H9 (cell line): ENCODE data around the gene MED29. TPM values are rescaled to one million over a fixed set of nuclear protein-coding genes. Genes with fewer than 3 reads are reported as not detected.
A peak's percentile ranks its signal among the peaks of the same experiment; 100 is the strongest.

Source experiments
- DNase-seq: peaks from one replicate; pipeline ENCODE4 v3.0.0-alpha.2; 2017
- H2AFZ ChIP-seq: one replicate; pipeline ENCODE4 v1.6.1; 2013; ENCODE audit warnings: mild to moderate bottlenecking, low read length, control low read depth, moderate library complexity
- H2AK5ac ChIP-seq: 2 replicates; pipeline ENCODE4 v1.6.1; 2013; ENCODE audit warnings: low read length, control low read depth, mixed read lengths; ENCODE audit not compliant: insufficient read length
- H2BK120ac ChIP-seq: one replicate; pipeline ENCODE4 v1.6.1; 2013; ENCODE audit warnings: low read depth, mild to moderate bottlenecking, low read length, control low read depth, inconsistent platforms; ENCODE audit not compliant: poor library complexity, severe bottlenecking
- H2BK12ac ChIP-seq: 2 replicates; pipeline ENCODE4 v1.6.1; 2013; ENCODE audit warnings: low read length, control low read depth, mixed read lengths, low read depth; ENCODE audit not compliant: insufficient read length
- H2BK15ac ChIP-seq: 2 replicates; pipeline ENCODE4 v1.6.1; 2013; ENCODE audit warnings: low read depth, low read length, control low read depth
- H2BK20ac ChIP-seq: one replicate; pipeline ENCODE4 v1.6.1; 2013; ENCODE audit warnings: low read depth, mild to moderate bottlenecking, low read length, control low read depth, inconsistent platforms; ENCODE audit not compliant: poor library complexity, severe bottlenecking
- H2BK5ac ChIP-seq: 2 replicates; pipeline ENCODE4 v1.6.1; 2013; ENCODE audit warnings: low read length, control low read depth, mixed read lengths; ENCODE audit not compliant: insufficient read length
- H3K14ac ChIP-seq: 2 replicates; pipeline ENCODE4 v1.6.1; 2013; ENCODE audit warnings: low read length, control low read depth; ENCODE audit not compliant: insufficient read depth
- H3K18ac ChIP-seq: 2 replicates; pipeline ENCODE4 v1.6.1; 2013; ENCODE audit warnings: low read depth, mild to moderate bottlenecking, mixed read lengths, low read length, control low read depth; ENCODE audit not compliant: insufficient read length
- H3K23ac ChIP-seq: 2 replicates; pipeline ENCODE4 v1.6.1; 2013; ENCODE audit warnings: low read length, control low read depth, mixed read lengths, low read depth; ENCODE audit not compliant: insufficient read length
- H3K23me2 ChIP-seq: 2 replicates; pipeline ENCODE4 v1.6.1; 2013; ENCODE audit warnings: low read depth, mild to moderate bottlenecking, mixed read lengths, low read length, control low read depth; ENCODE audit not compliant: insufficient read length, poor library complexity, severe bottlenecking
- H3K27ac ChIP-seq: 2 replicates; pipeline ENCODE4 v1.5.1; 2013; ENCODE audit warnings: low read length, control low read depth, mixed read lengths, low read depth; ENCODE audit not compliant: insufficient read length
- H3K27me3 ChIP-seq: 2 replicates; pipeline ENCODE4 v1.6.1; 2013; ENCODE audit warnings: low read length, control low read depth, inconsistent platforms; ENCODE audit not compliant: insufficient read depth
- H3K4ac ChIP-seq: 2 replicates; pipeline ENCODE4 v1.6.1; 2013; ENCODE audit warnings: low read depth, mild to moderate bottlenecking, control low read depth, inconsistent platforms, low read length, moderate library complexity
- H3K4me1 ChIP-seq: 2 replicates; pipeline ENCODE4 v1.6.1; 2013; ENCODE audit warnings: low read length, control low read depth, inconsistent platforms; ENCODE audit not compliant: insufficient read depth
- H3K4me2 ChIP-seq: 2 replicates; pipeline ENCODE4 v1.6.1; 2013; ENCODE audit warnings: low read length, control low read depth, mixed read lengths; ENCODE audit not compliant: insufficient read length, insufficient read depth
- H3K56ac ChIP-seq: 2 replicates; pipeline ENCODE4 v1.6.1; 2013; ENCODE audit warnings: low read depth, mild to moderate bottlenecking, mixed read lengths, low read length, control low read depth; ENCODE audit not compliant: insufficient read length
- H3K79me1 ChIP-seq: 2 replicates; pipeline ENCODE4 v1.6.1; 2013; ENCODE audit warnings: low read depth, mild to moderate bottlenecking, moderate library complexity, low read length, control low read depth, inconsistent platforms; ENCODE audit not compliant: insufficient read depth, poor library complexity, severe bottlenecking
- H3K79me2 ChIP-seq: 2 replicates; pipeline ENCODE4 v1.6.1; 2013; ENCODE audit warnings: low read length, control low read depth, inconsistent platforms; ENCODE audit not compliant: insufficient read depth
- H3K9ac ChIP-seq: 2 replicates; pipeline ENCODE4 v1.6.1; 2013; ENCODE audit warnings: low read length, control low read depth, mixed read lengths; ENCODE audit not compliant: insufficient read length; ENCODE audit errors: extremely low read depth
- H3K9me3 ChIP-seq: one replicate; pipeline ENCODE4 v1.6.1; 2013; ENCODE audit warnings: low read depth, low read length, inconsistent platforms; ENCODE audit not compliant: control insufficient read depth
- H3T11ph ChIP-seq: one replicate; pipeline ENCODE4 v1.6.1; 2013; ENCODE audit warnings: mild to moderate bottlenecking, low read length, control low read depth, inconsistent platforms
- H4K20me1 ChIP-seq: one replicate; pipeline ENCODE4 v1.6.1; 2013; ENCODE audit not compliant: control insufficient read depth, insufficient read length, insufficient read depth
- H4K5ac ChIP-seq: 2 replicates; pipeline ENCODE4 v1.6.1; 2013; ENCODE audit warnings: low read depth, mild to moderate bottlenecking, mixed read lengths, low read length, control low read depth; ENCODE audit not compliant: insufficient read length
- H4K8ac ChIP-seq: replicated peaks from 2 replicates; pipeline ENCODE4 v1.6.1; 2013; ENCODE audit warnings: low read length, control low read depth, mixed read lengths, low read depth; ENCODE audit not compliant: insufficient read length
- H4K91ac ChIP-seq: 2 replicates; pipeline ENCODE4 v1.6.1; 2013; ENCODE audit warnings: low read depth, mild to moderate bottlenecking, moderate library complexity, mixed read lengths, low read length, control low read depth; ENCODE audit not compliant: insufficient read length
- H3K27ac Mint-ChIP-seq, 3 experiments: 2 replicates in 2 of 3; 3 replicates in 1 of 3; pipeline ENCODE4 v1.8.0; 2020 to 2021; ENCODE audit warnings: mixed read lengths in 3 of 3, mild to moderate bottlenecking in 1 of 3, moderate library complexity in 1 of 3
- H3K27me3 Mint-ChIP-seq: 2 replicates; pipeline ENCODE4 v1.8.0; 2021; ENCODE audit warnings: low read depth, mild to moderate bottlenecking, moderate library complexity, mixed read lengths
- H3K36me3 Mint-ChIP-seq, 3 experiments: 2 replicates in 2 of 3; 3 replicates in 1 of 3; pipeline ENCODE4 v1.8.0; 2020 to 2021; ENCODE audit warnings: low read depth in 3 of 3, mixed read lengths in 3 of 3; ENCODE audit not compliant: insufficient read depth in 1 of 3
- H3K4me1 Mint-ChIP-seq, 2 experiments: 2 replicates each; pipeline ENCODE4 v1.8.0; 2020; ENCODE audit warnings: mixed read lengths in 2 of 2
- H3K4me3 Mint-ChIP-seq, 2 experiments: 2 replicates in 1 of 2; 3 replicates in 1 of 2; pipeline ENCODE4 v1.8.0; 2020 to 2021; ENCODE audit warnings: mild to moderate bottlenecking in 2 of 2, mixed read lengths in 2 of 2, moderate library complexity in 1 of 2
- H3K9me3 Mint-ChIP-seq, 2 experiments: 2 replicates in 1 of 2; 3 replicates in 1 of 2; pipeline ENCODE4 v1.8.0; 2020; ENCODE audit warnings: mild to moderate bottlenecking in 2 of 2, mixed read lengths in 2 of 2, moderate library complexity in 1 of 2
- CTCF ChIP-seq: fragments of 200-600 bp; sonication (generic); conservative IDR thresholded peaks from 3 replicates; pipeline ENCODE4 v1.8.0; 2021; ENCODE audit warnings: antibody characterized with exemption, mild to moderate bottlenecking
- WGBS: extraction: QIAGEN DNeasy Blood & Tissue Kit; methylation state at CpG from one replicate; pipeline ENCODE4 v1.1.7; 2013; ENCODE audit warnings: missing lambda C conversion rate, low lambda C conversion rate, mixed read lengths; ENCODE audit not compliant: insufficient read length; ENCODE audit errors: extremely low coverage; 5-methylcytosine and 5-hydroxymethylcytosine counted together
- total RNA-seq: library from RNA; stranded (reverse); gene quantifications from 2 replicates; pipeline ENCODE4 v1.2.1, GENCODE V29; 2021

Gene MED29
- total RNA-seq, 1 experiment from 2014 or later, result 48.3 TPM

GRCh38 chr19:39445196-39446111 is 54.3 kb downstream of the MED29 start, which contains the start of gene SUPT5H:
TSS of gene SUPT5H (plus strand) at chr19:39445582. CDS start at chr19:39445891, 309 bp downstream.
- peak; percentile 97 for DNase-seq
- peak within 1 kb of the TSS; percentile 91 to 99 (median 98) for H3K27ac Mint-ChIP-seq
- no peak for TF ChIP-seq CTCF
- H3K4me3 Mint-ChIP-seq, result peak within 1 kb of the TSS; percentile 84 to 97
- Histone ChIP-seq H3K27me3 (no peaks in the 10 kb centered on the region), H3K27ac (peak within 1 kb of the TSS; percentile 45), H3K9ac (peak within 1 kb of the TSS; percentile 96), H2BK12ac (no peak within 1 kb of the TSS), H3K23me2 (peaks cover 5% of the 10 kb centered on the region), H2BK5ac (no peak within 1 kb of the TSS), H3K14ac (peak within 1 kb of the TSS; percentile 77; the same call in 1 of the 2 replicates), H2BK20ac (no peak within 1 kb of the TSS), H3K18ac (peak within 1 kb of the TSS; percentile 68), H2AK5ac (no peak within 1 kb of the TSS), H3K23ac (no peak within 1 kb of the TSS), H4K5ac (peak within 1 kb of the TSS; percentile 6), H4K8ac (no peak within 1 kb of the TSS), H2BK15ac (no peak within 1 kb of the TSS), H3K4me1 (no peaks in the 10 kb centered on the region), H3K4me2 (peak within 1 kb of the TSS; percentile 84), H3K79me2 (peaks cover 40% of the 10 kb centered on the region; the same call in 1 of the 2 replicates), H3K56ac (no peak within 1 kb of the TSS), H3K79me1 (peaks cover 11% of the 10 kb centered on the region), H2BK120ac (peak within 1 kb of the TSS; percentile 38), H4K91ac (no peak within 1 kb of the TSS), H3K9me3 (no peaks in the 10 kb centered on the region), H2AFZ (no peak within 1 kb of the TSS), H4K20me1 (no peaks in the 10 kb centered on the region), H3K4ac (no peak within 1 kb of the TSS), H3T11ph (no peak within 1 kb of the TSS)
- H3K9me3 Mint-ChIP-seq, result peaks cover 0 to 5% of the 10 kb centered on the region in 2 experiments; a peak in 2 of 5 replicates
- peaks cover 7 to 33% (median 29%) of the 10 kb centered on the region in 3 experiments; a peak in 6 of 7 replicates for H3K36me3 Mint-ChIP-seq
- H3K4me1 Mint-ChIP-seq, result peaks cover 10 to 15% of the 10 kb centered on the region in 2 experiments
- H3K27me3 Mint-ChIP-seq, result peaks cover 4% of the 10 kb centered on the region; the same call in 1 of the 2 replicates
- WGBS, result no CpG with 5 or more reads among the region's 68 CpGs
